Mammary epithelial cell (primary cell): ENCODE data around the gene TRABD2B.

Experiments
- CTCF ChIP-seq, 2 donors: IDR thresholded peaks in 1 of 2; conservative IDR thresholded peaks in 1 of 2; 2 replicates each; pipeline ENCODE4 v1.5.1; 2011 to 2012; ENCODE audit warnings: inconsistent platforms in 2 of 2, low read length in 2 of 2, mild to moderate bottlenecking in 2 of 2, control low read depth in 1 of 2, low read depth in 1 of 2; ENCODE audit not compliant: insufficient read depth in 1 of 2; ENCODE audit errors: extremely low read depth in 1 of 2
- EZH2 ChIP-seq: IDR thresholded peaks from 2 replicates; pipeline ENCODE4 v1.6.1; 2012; ENCODE audit warnings: low read length, inconsistent platforms, borderline replicate concordance

- TF ChIP-seq CTCF (conservative IDR thresholded peaks at IDR 0.05 in 1 of 2, IDR thresholded peaks at IDR 0.05 in 1 of 2; ENCODE audit: extremely low read depth in 1 of 2, insufficient read depth in 1 of 2, low read depth in 1 of 2, low read length in 2 of 2) (no peak), EZH2 (no peak)
Measured at GRCh38 chr1:48003741-48004531, 6.8 kb upstream of the TRABD2B start.
